ENCODE data around the gene SLC35B2.
"Not testable (repeated sequence)": the region's sequence is repeated elsewhere in the genome, so short reads cannot be mapped to it uniquely, and the experiment has no call there.

Gene SLC35B2

GRCh38 chr6:44237021-44237812 is 20.1 kb downstream of the SLC35B2 start:
- peak; percentile 91 for DNase-seq (ENCODE audit: low read depth)
- no peak for TF ChIP-seq CTCF (IDR thresholded peaks at IDR 0.05; ENCODE audit: low read length, missing control alignments)
- H3K4me3 ChIP-seq (replicated peaks; ENCODE audit: low read depth, low read length) = peak overlapping the region; percentile 66

- DNase-seq (ENCODE audit: low read depth) = no peak
- no peak for TF ChIP-seq CTCF (IDR thresholded peaks at IDR 0.05; ENCODE audit: low read length, missing control alignments)
- H3K4me3 ChIP-seq (replicated peaks; ENCODE audit: low read depth, low read length) = no peak overlapping the region
These were observed 21.3 kb downstream of the SLC35B2 start for GRCh38 chr6:44235891-44236516.

- DNase-seq (ENCODE audit: low read depth) = no peak
- TF ChIP-seq CTCF (IDR thresholded peaks at IDR 0.05; ENCODE audit: low read length, missing control alignments) = no peak
- H3K4me3 ChIP-seq (replicated peaks; ENCODE audit: low read depth, low read length) = no peak overlapping the region
These were observed 22.1 kb downstream of the SLC35B2 start for GRCh38 chr6:44235269-44235668.

- peak; percentile 91 for TF ChIP-seq CTCF (IDR thresholded peaks at IDR 0.05; ENCODE audit: low read length, missing control alignments)
- DNase-seq (ENCODE audit: low read depth) = peak; percentile 84
- H3K4me3 ChIP-seq (replicated peaks; ENCODE audit: low read depth, low read length) = no peak overlapping the region
These were observed 23.0 kb downstream of the SLC35B2 start for GRCh38 chr6:44234101-44235025.

- no peak for DNase-seq (ENCODE audit: low read depth)
- no peak overlapping the region for H3K4me3 ChIP-seq (replicated peaks; ENCODE audit: low read depth, low read length)
- no peak for TF ChIP-seq CTCF (IDR thresholded peaks at IDR 0.05; ENCODE audit: low read length, missing control alignments)
These were observed 23.7 kb downstream of the SLC35B2 start for GRCh38 chr6:44233567-44234100.

- no peak for DNase-seq (ENCODE audit: low read depth)
- TF ChIP-seq CTCF (IDR thresholded peaks at IDR 0.05; ENCODE audit: low read length, missing control alignments) = no peak
- no peak overlapping the region for H3K4me3 ChIP-seq (replicated peaks; ENCODE audit: low read depth, low read length)
These were observed 24.4 kb downstream of the SLC35B2 start for GRCh38 chr6:44232676-44233566.

DNA sequence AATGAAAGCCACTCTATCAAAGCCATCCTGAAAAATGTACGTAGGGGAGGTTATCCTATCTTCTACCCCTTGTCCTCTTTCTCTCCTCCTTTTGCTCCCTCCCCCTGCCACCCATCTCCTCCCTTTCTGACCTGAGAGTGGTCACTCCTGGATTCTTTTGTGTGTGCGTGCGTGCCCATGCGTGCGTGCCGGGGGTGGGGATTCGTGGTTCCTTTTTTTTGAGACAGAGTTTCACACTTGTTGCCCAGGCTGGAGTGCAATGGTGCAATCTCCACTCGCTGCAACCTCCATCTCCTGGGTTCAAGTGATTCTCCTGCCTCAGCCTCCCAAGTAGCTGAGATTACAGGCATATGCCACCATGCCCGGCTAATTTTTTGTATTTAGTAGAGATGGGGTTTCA is 25.9 kb downstream of the SLC35B2 start:
- DNase-seq (ENCODE audit: low read depth); H3K4me3 ChIP-seq (replicated peaks; ENCODE audit: low read depth, low read length): not testable (repeated sequence)

Measured in fibroblast of pulmonary artery (primary cell).